ENCODE measurements around the gene ADARB2.
"Not testable (repeated sequence)": the region's sequence is repeated elsewhere in the genome, so short reads cannot be mapped to it uniquely, and the experiment has no call there.

Gene ADARB2

GRCh38 chr10:1625079-1625478, 112.2 kb downstream of the ADARB2 start:
- Histone ChIP-seq H3K27ac (ENCODE audit: low read length) (no peak overlapping the region), H3K4me3 (ENCODE audit: low read depth in 1 of 2, low read length in 2 of 2) (no peak overlapping the region), H3K9me3 (ENCODE audit: control insufficient read depth in 1 of 2, low read length in 2 of 2) (peaks cover 0 to 7% of the 10 kb centered on the region in 2 donors), H3K4me1 (ENCODE audit: control insufficient read depth in 1 of 2, insufficient read depth in 2 of 2, low read length in 2 of 2) (no peaks in the 10 kb centered on the region), H3K36me3 (ENCODE audit: control insufficient read depth in 1 of 2, insufficient read depth in 2 of 2, low read length in 2 of 2) (no peaks in the 10 kb centered on the region), H3K27me3 (ENCODE audit: low read depth, low read length) (no peaks in the 10 kb centered on the region)

DNA sequence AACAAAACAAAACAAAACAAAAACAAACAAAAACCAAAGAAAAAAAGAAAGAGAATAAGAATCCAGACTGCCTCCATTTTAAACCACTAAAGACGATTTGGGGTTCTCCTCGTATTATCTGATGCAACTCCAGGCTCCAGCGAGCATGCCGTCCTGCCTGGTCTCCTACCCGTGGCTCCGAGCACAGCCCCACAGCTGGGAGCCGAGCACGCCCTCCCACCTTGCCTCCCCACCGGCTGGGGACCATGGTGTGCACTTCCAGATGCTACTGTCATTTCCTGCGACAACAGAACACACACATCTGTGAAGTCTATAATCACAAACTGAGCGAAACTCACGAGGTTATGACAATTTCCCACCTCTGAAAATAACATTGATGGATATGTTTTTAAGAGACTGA, 113.1 kb downstream of the ADARB2 start:
- no peaks in the 10 kb centered on the region for H3K27me3 ChIP-seq (ENCODE audit: low read depth, low read length)
- H3K27ac ChIP-seq (ENCODE audit: low read length), result no peak overlapping the region
- no peaks in the 10 kb centered on the region for H3K4me1 ChIP-seq (ENCODE audit: control insufficient read depth in 1 of 2, insufficient read depth in 2 of 2, low read length in 2 of 2)
- no peaks in the 10 kb centered on the region for H3K36me3 ChIP-seq (ENCODE audit: control insufficient read depth in 1 of 2, insufficient read depth in 2 of 2, low read length in 2 of 2)
- H3K9me3 ChIP-seq (ENCODE audit: control insufficient read depth in 1 of 2, low read length in 2 of 2), result peaks cover 0 to 8% of the 10 kb centered on the region in 2 donors
- no peak overlapping the region for H3K4me3 ChIP-seq (ENCODE audit: low read depth in 1 of 2, low read length in 2 of 2)

GRCh38 chr10:1620803-1621202, 116.5 kb downstream of the ADARB2 start:
- Histone ChIP-seq H3K9me3 (ENCODE audit: control insufficient read depth in 1 of 2, low read length in 2 of 2) (peaks cover 0 to 8% of the 10 kb centered on the region in 2 donors), H3K4me3 (ENCODE audit: low read depth in 1 of 2, low read length in 2 of 2) (no peak overlapping the region), H3K27ac (ENCODE audit: low read length) (no peak overlapping the region), H3K27me3 (ENCODE audit: low read depth, low read length) (no peaks in the 10 kb centered on the region), H3K4me1 (ENCODE audit: control insufficient read depth in 1 of 2, insufficient read depth in 2 of 2, low read length in 2 of 2) (no peaks in the 10 kb centered on the region), H3K36me3 (ENCODE audit: control insufficient read depth in 1 of 2, insufficient read depth in 2 of 2, low read length in 2 of 2) (no peaks in the 10 kb centered on the region)

DNA sequence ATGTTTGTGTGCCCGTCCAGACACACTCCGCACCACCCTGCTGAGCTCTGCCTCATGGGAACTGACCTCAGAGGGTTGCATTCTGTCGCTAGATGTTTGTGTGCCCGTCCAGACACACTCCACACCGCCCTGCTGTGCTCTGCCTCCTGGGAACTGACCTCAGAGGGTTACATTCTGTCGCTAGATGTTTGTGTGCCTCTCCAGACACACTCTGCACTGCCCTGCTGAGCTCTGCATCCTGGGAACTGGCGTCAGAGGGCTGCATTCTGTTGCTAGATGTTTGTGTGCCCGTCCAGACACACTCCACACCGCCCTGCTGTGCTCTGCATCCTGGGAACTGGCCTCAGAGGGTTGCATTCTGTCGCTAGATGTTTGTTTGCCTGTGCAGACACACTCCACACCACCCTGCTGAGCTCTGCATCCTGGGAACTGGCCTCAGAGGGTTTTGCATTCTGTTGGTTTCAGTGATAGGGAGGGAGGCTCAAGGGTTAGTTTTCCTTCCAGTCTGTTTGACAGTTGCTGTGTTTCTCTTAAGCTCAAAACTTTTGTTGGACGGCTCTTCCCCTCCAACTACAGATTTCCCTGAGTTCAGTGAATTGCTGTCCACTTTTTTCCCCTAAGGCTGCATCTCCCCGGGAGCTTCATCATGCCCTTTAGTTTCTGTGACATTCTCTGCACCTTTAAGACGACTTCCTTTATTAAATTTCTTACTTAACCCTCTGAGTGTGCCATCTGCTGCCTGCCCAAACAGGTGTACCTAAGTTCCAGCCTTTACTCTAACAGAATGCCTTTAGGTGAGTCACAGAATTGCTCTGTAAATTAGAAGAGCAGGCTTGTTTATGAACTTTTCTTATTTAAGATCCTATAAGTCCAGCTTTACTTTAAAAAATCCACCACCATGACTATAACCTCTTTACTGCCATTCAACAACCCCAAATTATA, 119.7 kb downstream of the ADARB2 start:
- H3K27ac ChIP-seq (ENCODE audit: low read length); H3K4me3 ChIP-seq (ENCODE audit: low read depth in 1 of 2, low read length in 2 of 2); H3K36me3 ChIP-seq (ENCODE audit: control insufficient read depth in 1 of 2, insufficient read depth in 2 of 2, low read length in 2 of 2); H3K9me3 ChIP-seq (ENCODE audit: control insufficient read depth in 1 of 2, low read length in 2 of 2); H3K27me3 ChIP-seq (ENCODE audit: low read depth, low read length); H3K4me1 ChIP-seq (ENCODE audit: control insufficient read depth in 1 of 2, insufficient read depth in 2 of 2, low read length in 2 of 2): not testable (repeated sequence)

DNA sequence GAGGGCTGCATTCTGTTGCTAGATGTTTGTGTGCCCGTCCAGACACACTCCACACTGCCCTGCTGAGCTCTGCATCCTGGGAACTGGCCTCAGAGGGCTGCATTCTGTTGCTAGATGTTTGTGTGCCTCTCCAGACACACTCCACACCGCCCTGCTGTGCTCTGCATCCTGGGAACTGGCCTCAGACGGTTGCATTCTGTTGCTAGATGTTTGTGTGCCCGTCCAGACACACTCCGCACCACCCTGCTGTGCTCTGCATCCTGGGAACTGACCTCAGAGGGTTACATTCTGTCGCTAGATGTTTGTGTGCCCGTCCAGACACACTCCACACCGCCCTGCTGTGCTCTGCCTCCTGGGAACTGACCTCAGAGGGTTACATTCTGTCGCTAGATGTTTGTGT, 120.6 kb downstream of the ADARB2 start:
- not testable (repeated sequence) for H3K27me3 ChIP-seq (ENCODE audit: low read depth, low read length)

DNA sequence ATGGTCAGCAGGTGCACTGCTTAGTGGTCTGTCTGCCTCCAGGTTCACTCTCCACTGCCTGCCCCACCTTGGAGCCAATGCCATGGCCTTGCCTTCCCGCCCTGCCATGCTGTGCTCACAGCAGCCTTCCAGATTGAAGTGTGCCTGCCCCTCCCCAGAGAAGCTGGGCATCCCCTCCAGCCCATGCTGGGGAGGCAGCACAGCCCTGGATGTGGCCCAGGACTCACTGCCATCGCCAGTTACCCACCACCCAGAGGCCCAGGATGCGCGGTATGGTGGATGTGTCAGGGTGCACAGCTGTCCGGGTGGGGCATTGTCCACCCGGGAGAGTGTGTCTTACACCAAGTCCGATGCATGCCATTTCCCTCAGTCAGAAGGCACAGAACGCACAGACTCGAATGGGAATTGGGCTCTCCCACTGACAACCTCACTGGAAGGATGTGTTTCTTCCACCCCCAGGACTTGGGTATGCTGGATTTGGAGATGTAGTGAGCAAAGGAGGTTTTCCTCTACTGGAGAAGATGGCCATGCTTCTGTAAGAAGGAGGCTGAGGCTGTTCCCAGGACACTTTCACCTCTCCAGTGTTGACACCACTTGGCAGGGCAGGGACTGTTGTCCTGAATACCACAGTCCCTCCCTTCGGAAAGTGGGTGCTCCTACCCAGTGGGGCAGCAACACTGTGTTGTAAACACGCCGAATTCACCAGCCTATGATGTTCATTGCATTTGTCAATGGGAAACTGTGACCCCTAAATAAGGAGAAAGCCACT, 122.0 kb downstream of the ADARB2 start:
- no peak overlapping the region for H3K4me3 ChIP-seq (ENCODE audit: low read depth in 1 of 2, low read length in 2 of 2)
- no peaks in the 10 kb centered on the region for H3K4me1 ChIP-seq (ENCODE audit: control insufficient read depth in 1 of 2, insufficient read depth in 2 of 2, low read length in 2 of 2)
- H3K27ac ChIP-seq (ENCODE audit: low read length), result no peak overlapping the region
- H3K27me3 ChIP-seq (ENCODE audit: low read depth, low read length), result no peaks in the 10 kb centered on the region
- H3K36me3 ChIP-seq (ENCODE audit: control insufficient read depth in 1 of 2, insufficient read depth in 2 of 2, low read length in 2 of 2), result no peaks in the 10 kb centered on the region
- peaks cover 0 to 8% of the 10 kb centered on the region in 2 donors for H3K9me3 ChIP-seq (ENCODE audit: control insufficient read depth in 1 of 2, low read length in 2 of 2)

More for the DNA sequence above, 120.6 kb downstream of the ADARB2 start:
- H3K4me3 ChIP-seq (ENCODE audit: low read depth in 1 of 2, low read length in 2 of 2); H3K27ac ChIP-seq (ENCODE audit: low read length); H3K4me1 ChIP-seq (ENCODE audit: control insufficient read depth in 1 of 2, insufficient read depth in 2 of 2, low read length in 2 of 2); H3K9me3 ChIP-seq (ENCODE audit: control insufficient read depth in 1 of 2, low read length in 2 of 2); H3K36me3 ChIP-seq (ENCODE audit: control insufficient read depth in 1 of 2, insufficient read depth in 2 of 2, low read length in 2 of 2): not testable (repeated sequence)

DNA sequence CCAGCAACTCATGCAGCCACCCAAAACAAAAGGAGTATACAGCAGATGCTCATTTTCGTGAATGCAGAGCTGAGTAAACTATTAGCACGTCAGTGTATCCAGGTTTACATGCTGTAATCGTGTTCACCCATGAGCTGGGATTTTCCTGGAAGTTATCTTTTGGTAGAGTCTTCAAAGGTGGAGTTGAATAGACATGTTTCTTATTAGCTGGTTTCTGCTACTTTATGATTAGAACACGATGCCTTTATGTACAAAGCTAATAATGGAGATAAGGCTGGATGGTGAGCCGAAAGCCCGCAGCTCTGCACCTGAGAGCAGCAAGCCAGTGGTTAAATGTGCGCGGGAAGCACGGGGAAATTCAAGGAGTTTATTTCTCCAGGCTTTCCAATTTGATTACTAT, 123.8 kb downstream of the ADARB2 start:
- H3K4me1 ChIP-seq (ENCODE audit: control insufficient read depth in 1 of 2, insufficient read depth in 2 of 2, low read length in 2 of 2), result no peaks in the 10 kb centered on the region
- H3K36me3 ChIP-seq (ENCODE audit: control insufficient read depth in 1 of 2, insufficient read depth in 2 of 2, low read length in 2 of 2), result no peaks in the 10 kb centered on the region
- H3K27ac ChIP-seq (ENCODE audit: low read length), result no peak overlapping the region
- peaks cover 0 to 2% of the 10 kb centered on the region in 2 donors for H3K9me3 ChIP-seq (ENCODE audit: control insufficient read depth in 1 of 2, low read length in 2 of 2)
- peaks cover 6% of the 10 kb centered on the region for H3K27me3 ChIP-seq (ENCODE audit: low read depth, low read length)
- no peak overlapping the region for H3K4me3 ChIP-seq (ENCODE audit: low read depth in 1 of 2, low read length in 2 of 2)

- no peaks in the 10 kb centered on the region for H3K36me3 ChIP-seq (ENCODE audit: control insufficient read depth in 1 of 2, insufficient read depth in 2 of 2, low read length in 2 of 2)
- peaks cover 6% of the 10 kb centered on the region for H3K27me3 ChIP-seq (ENCODE audit: low read depth, low read length)
- H3K4me3 ChIP-seq (ENCODE audit: low read depth in 1 of 2, low read length in 2 of 2), result no peak overlapping the region
- no peak overlapping the region for H3K27ac ChIP-seq (ENCODE audit: low read length)
- H3K4me1 ChIP-seq (ENCODE audit: control insufficient read depth in 1 of 2, insufficient read depth in 2 of 2, low read length in 2 of 2), result no peaks in the 10 kb centered on the region
- H3K9me3 ChIP-seq (ENCODE audit: control insufficient read depth in 1 of 2, low read length in 2 of 2), result no peaks in the 10 kb centered on the region
Measured at GRCh38 chr10:1612908-1613307, 124.4 kb downstream of the ADARB2 start.

- no peak overlapping the region for H3K4me3 ChIP-seq (ENCODE audit: low read depth in 1 of 2, low read length in 2 of 2)
- H3K4me1 ChIP-seq (ENCODE audit: control insufficient read depth in 1 of 2, insufficient read depth in 2 of 2, low read length in 2 of 2), result no peaks in the 10 kb centered on the region
- H3K9me3 ChIP-seq (ENCODE audit: control insufficient read depth in 1 of 2, low read length in 2 of 2), result no peaks in the 10 kb centered on the region
- H3K36me3 ChIP-seq (ENCODE audit: control insufficient read depth in 1 of 2, insufficient read depth in 2 of 2, low read length in 2 of 2), result no peaks in the 10 kb centered on the region
- no peak overlapping the region for H3K27ac ChIP-seq (ENCODE audit: low read length)
- peaks cover 6% of the 10 kb centered on the region for H3K27me3 ChIP-seq (ENCODE audit: low read depth, low read length)
Measured at GRCh38 chr10:1611936-1612550, 125.3 kb downstream of the ADARB2 start.

DNA sequence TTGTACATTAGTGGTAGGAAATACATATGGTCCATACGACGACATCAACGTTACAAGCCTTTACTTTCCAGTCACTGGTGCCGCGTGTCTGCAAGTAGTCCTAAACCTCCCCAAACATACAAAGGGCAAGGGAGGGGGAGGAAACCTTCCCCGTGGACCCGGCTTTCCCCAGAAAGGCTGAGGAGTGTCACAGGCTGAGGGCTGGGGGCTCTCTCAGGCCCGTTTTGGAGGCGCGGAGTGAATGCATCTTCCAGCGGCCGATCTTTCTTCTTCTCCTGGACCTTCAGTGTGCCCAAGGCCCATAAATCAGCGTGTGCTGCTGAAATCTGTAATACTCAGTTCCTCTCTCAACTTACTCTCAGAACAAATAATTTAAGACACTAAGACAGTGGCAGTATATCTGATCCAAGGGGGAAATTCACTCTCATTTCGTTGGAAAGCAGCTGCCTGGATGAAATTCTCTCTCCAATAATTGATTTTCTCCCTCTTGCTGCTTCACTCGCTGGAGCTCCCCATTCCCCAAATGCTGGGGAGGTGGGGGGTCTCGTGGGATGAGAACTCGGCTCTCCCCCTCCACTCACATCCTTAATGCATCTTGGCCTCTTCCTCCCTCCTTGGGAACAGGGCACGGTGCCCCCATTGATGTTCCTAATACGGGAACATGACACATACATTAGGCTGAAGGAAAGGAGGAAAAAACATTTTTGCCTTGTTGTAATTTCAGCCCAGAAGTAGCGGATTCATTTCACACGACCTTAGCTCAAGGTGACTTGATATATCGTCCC, 126.1 kb downstream of the ADARB2 start:
- H3K36me3 ChIP-seq (ENCODE audit: control insufficient read depth in 1 of 2, insufficient read depth in 2 of 2, low read length in 2 of 2), result no peaks in the 10 kb centered on the region
- H3K27me3 ChIP-seq (ENCODE audit: low read depth, low read length), result peaks cover 6% of the 10 kb centered on the region
- no peak overlapping the region for H3K27ac ChIP-seq (ENCODE audit: low read length)
- H3K4me1 ChIP-seq (ENCODE audit: control insufficient read depth in 1 of 2, insufficient read depth in 2 of 2, low read length in 2 of 2), result no peaks in the 10 kb centered on the region
- H3K4me3 ChIP-seq (ENCODE audit: low read depth in 1 of 2, low read length in 2 of 2), result no peak overlapping the region
- H3K9me3 ChIP-seq (ENCODE audit: control insufficient read depth in 1 of 2, low read length in 2 of 2), result no peaks in the 10 kb centered on the region

GRCh38 chr10:1609648-1609970, 127.7 kb downstream of the ADARB2 start:
- Histone ChIP-seq H3K27me3 (ENCODE audit: low read depth, low read length) (peaks cover 6% of the 10 kb centered on the region), H3K4me3 (ENCODE audit: low read depth in 1 of 2, low read length in 2 of 2) (no peak overlapping the region), H3K27ac (ENCODE audit: low read length) (no peak overlapping the region)

More at GRCh38 chr10:1609648-1609970, 127.7 kb downstream of the ADARB2 start:
- Histone ChIP-seq H3K9me3 (ENCODE audit: control insufficient read depth in 1 of 2, low read length in 2 of 2) (no peaks in the 10 kb centered on the region), H3K36me3 (ENCODE audit: control insufficient read depth in 1 of 2, insufficient read depth in 2 of 2, low read length in 2 of 2) (no peaks in the 10 kb centered on the region), H3K4me1 (ENCODE audit: control insufficient read depth in 1 of 2, insufficient read depth in 2 of 2, low read length in 2 of 2) (no peaks in the 10 kb centered on the region)

All from muscle layer of duodenum (tissue), 2 donors.